Measurements from ENCODE around the gene RGPD4.

DNA sequence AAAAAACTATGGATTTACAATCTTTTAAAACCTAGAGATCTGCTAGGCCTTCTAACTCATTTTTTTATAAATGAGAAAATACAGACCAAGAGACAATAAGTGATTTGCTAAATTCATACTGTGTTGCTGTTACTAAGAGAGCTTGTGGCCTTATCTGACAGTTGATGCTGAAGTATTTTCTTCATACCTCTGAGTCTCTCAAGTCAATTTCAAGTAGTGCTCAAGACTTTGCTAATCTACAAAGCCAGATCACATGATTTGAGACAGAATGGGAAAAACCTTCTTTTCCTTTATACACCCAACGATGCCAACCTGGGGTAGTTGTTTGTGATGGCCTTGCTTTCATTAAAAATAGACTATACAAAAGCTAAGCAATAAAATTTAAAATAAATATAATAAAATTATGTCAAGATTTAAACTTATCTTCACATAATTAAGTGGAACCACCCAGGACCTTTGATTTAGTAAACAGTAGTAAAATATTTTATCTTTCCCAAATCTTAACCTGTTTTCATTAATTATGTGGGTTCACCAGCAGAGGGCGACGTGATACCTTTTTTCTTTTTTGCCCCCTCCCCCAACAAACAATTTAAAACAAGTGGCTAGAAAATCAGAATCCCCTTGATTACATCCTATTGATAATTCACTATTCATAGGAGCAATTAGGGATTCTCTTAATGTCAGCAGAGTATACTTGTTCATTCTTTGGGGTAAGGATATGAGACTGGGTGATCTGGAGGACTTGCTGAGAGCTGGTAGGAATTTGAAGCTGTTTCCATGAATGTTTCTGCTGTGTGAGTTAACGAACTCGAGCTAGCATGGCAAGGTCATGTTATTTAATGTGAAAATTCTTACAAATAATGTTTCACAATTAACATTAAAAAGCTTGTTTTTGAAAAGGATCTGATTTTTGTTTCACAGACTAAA lies 110.0 kb downstream of the RGPD4 start:
- no peak for TF ChIP-seq POLR2AphosphoS5 (IDR thresholded peaks at IDR 0.05; ENCODE audit: low read depth, low read length)
- TF ChIP-seq, protein P1, sequence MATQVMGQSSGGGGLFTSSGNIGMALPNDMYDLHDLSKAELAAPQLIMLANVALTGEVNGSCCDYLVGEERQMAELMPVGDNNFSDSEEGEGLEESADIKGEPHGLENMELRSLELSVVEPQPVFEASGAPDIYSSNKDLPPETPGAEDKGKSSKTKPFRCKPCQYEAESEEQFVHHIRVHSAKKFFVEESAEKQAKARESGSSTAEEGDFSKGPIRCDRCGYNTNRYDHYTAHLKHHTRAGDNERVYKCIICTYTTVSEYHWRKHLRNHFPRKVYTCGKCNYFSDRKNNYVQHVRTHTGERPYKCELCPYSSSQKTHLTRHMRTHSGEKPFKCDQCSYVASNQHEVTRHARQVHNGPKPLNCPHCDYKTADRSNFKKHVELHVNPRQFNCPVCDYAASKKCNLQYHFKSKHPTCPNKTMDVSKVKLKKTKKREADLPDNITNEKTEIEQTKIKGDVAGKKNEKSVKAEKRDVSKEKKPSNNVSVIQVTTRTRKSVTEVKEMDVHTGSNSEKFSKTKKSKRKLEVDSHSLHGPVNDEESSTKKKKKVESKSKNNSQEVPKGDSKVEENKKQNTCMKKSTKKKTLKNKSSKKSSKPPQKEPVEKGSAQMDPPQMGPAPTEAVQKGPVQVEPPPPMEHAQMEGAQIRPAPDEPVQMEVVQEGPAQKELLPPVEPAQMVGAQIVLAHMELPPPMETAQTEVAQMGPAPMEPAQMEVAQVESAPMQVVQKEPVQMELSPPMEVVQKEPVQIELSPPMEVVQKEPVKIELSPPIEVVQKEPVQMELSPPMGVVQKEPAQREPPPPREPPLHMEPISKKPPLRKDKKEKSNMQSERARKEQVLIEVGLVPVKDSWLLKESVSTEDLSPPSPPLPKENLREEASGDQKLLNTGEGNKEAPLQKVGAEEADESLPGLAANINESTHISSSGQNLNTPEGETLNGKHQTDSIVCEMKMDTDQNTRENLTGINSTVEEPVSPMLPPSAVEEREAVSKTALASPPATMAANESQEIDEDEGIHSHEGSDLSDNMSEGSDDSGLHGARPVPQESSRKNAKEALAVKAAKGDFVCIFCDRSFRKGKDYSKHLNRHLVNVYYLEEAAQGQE (IDR thresholded peaks at IDR 0.05; ENCODE audit: insufficient read depth in 1 of 2, low read depth in 2 of 2, low read length in 2 of 2), result no peak
- TF ChIP-seq SIN3A (IDR thresholded peaks at IDR 0.05; ENCODE audit: borderline replicate concordance, insufficient read depth, low read length), result no peak
- TF ChIP-seq TAF1 (IDR thresholded peaks at IDR 0.05; ENCODE audit: borderline replicate concordance, insufficient read depth, low read length), result no peak
